CD14-positive monocyte (primary cell): ENCODE measurements around the gene ZNF362. TPM values are rescaled to one million over a fixed set of nuclear protein-coding genes. Genes with fewer than 3 reads are reported as not detected.

ENCODE experiments used
- DNase-seq, 3 donors: peaks; one replicate each; pipeline ENCODE4 v3.0.0-alpha.2; 2011 to 2022
- H2AFZ ChIP-seq: 2 replicates; pipeline ENCODE4 v1.6.0; 2012; ENCODE audit warnings: mild to moderate bottlenecking, low read depth, low read length, inconsistent platforms; ENCODE audit not compliant: insufficient read depth, poor library complexity, severe bottlenecking
- H3K27ac ChIP-seq, 2 donors: 1 replicate in 1 of 2; 2 replicates in 1 of 2; pipeline ENCODE4 v1.5.1; 2012 to 2013; ENCODE audit warnings: low read length in 2 of 2, control low read depth in 1 of 2, inconsistent platforms in 1 of 2, low read depth in 1 of 2, mild to moderate bottlenecking in 1 of 2
- H3K27me3 ChIP-seq, 2 donors: one replicate each; pipeline versions ENCODE4 v1.6.0 to v1.6.1; 2011 to 2013; ENCODE audit warnings: low read length in 2 of 2; ENCODE audit not compliant: control insufficient read depth in 2 of 2, insufficient read depth in 2 of 2
- H3K36me3 ChIP-seq, 2 donors: replicated peaks in 1 of 2; 1 replicate in 1 of 2; 2 replicates in 1 of 2; pipeline versions ENCODE4 v1.5.1 to v1.6.1; 2012 to 2013; ENCODE audit warnings: low read length in 2 of 2, control low read depth in 1 of 2, inconsistent platforms in 1 of 2, mild to moderate bottlenecking in 1 of 2; ENCODE audit not compliant: insufficient read depth in 2 of 2, control insufficient read depth in 1 of 2
- H3K4me1 ChIP-seq, 2 donors: 1 replicate in 1 of 2; 2 replicates in 1 of 2; pipeline versions ENCODE4 v1.5.1 to v1.6.1; 2012 to 2013; ENCODE audit warnings: low read length in 2 of 2, control low read depth in 1 of 2, inconsistent platforms in 1 of 2, mild to moderate bottlenecking in 1 of 2, moderate library complexity in 1 of 2; ENCODE audit not compliant: insufficient read depth in 2 of 2, control insufficient read depth in 1 of 2
- H3K4me2 ChIP-seq: replicated peaks from 2 replicates; pipeline ENCODE3; 2012; ENCODE audit warnings: low read length, moderate library complexity, mild to moderate bottlenecking; ENCODE audit not compliant: poor library complexity, severe bottlenecking; ENCODE audit errors: extremely low read depth
- H3K4me3 ChIP-seq, 3 experiments: fragments of 200-600 bp in 1 of 3; sonication (generic) in 1 of 3; replicated peaks in 1 of 3; 1 replicate in 2 of 3; 2 replicates in 1 of 3; pipeline ENCODE4 v1.5.1; 2011 to 2013; ENCODE audit warnings: low read length in 3 of 3, mild to moderate bottlenecking in 3 of 3, control low read depth in 2 of 3, low read depth in 2 of 3, inconsistent platforms in 1 of 3, moderate library complexity in 1 of 3
- H3K79me2 ChIP-seq: 2 replicates; pipeline ENCODE4 v1.6.0; 2012; ENCODE audit warnings: mild to moderate bottlenecking, control low read depth, inconsistent platforms, low read length, moderate library complexity; ENCODE audit not compliant: insufficient read depth
- H3K9ac ChIP-seq: 2 replicates; pipeline ENCODE4 v1.6.0; 2017; ENCODE audit warnings: low read length, mild to moderate bottlenecking; ENCODE audit not compliant: insufficient read depth, poor library complexity, severe bottlenecking
- H3K9me3 ChIP-seq, 2 donors: replicated peaks in 1 of 2; 1 replicate in 1 of 2; 2 replicates in 1 of 2; pipeline versions ENCODE4 v1.5.1 to v1.6.1; 2012 to 2013; ENCODE audit warnings: low read length in 2 of 2, control low read depth in 1 of 2; ENCODE audit not compliant: control insufficient read depth in 1 of 2, insufficient read depth in 1 of 2
- H4K20me1 ChIP-seq: 2 replicates; pipeline ENCODE4 v1.6.0; 2012; ENCODE audit warnings: mild to moderate bottlenecking, low read length, control low read depth, moderate library complexity; ENCODE audit not compliant: insufficient read depth
- H3K27ac Mint-ChIP-seq, 7 donors: one replicate each; pipeline ENCODE4 v1.8.0; 2020; ENCODE audit warnings: mild to moderate bottlenecking in 7 of 7, mixed read lengths in 7 of 7, moderate library complexity in 6 of 7, inconsistent platforms in 2 of 7
- H3K27me3 Mint-ChIP-seq, 3 donors: one replicate each; pipeline ENCODE4 v1.8.0; 2021 to 2022; ENCODE audit warnings: low read depth in 3 of 3, mild to moderate bottlenecking in 3 of 3, mixed read lengths in 3 of 3, moderate library complexity in 3 of 3, inconsistent platforms in 1 of 3
- H3K36me3 Mint-ChIP-seq, 2 donors: one replicate each; pipeline ENCODE4 v1.8.0; 2020; ENCODE audit warnings: mixed read lengths in 2 of 2, inconsistent platforms in 1 of 2, mild to moderate bottlenecking in 1 of 2
- H3K4me1 Mint-ChIP-seq: one replicate; pipeline ENCODE4 v1.8.0; 2020; ENCODE audit warnings: mild to moderate bottlenecking, mixed read lengths
- H3K4me3 Mint-ChIP-seq, 2 donors: one replicate each; pipeline ENCODE4 v1.8.0; 2020; ENCODE audit warnings: mild to moderate bottlenecking in 2 of 2, mixed read lengths in 2 of 2, moderate library complexity in 1 of 2
- H3K9me3 Mint-ChIP-seq, 7 donors: one replicate each; pipeline ENCODE4 v1.8.0; 2020 to 2022; ENCODE audit warnings: mixed read lengths in 7 of 7, mild to moderate bottlenecking in 6 of 7, moderate library complexity in 6 of 7, inconsistent platforms in 2 of 7
- CTCF ChIP-seq: fragments of 200-600 bp; IDR thresholded peaks from one replicate; pipeline ENCODE4 v1.8.0; 2022; ENCODE audit warnings: antibody characterized with exemption, mild to moderate bottlenecking
- WGBS: methylation state at CpG from one replicate; pipeline ENCODE4 v1.1.5; 2013; ENCODE audit warnings: missing lambda C conversion rate; ENCODE audit not compliant: insufficient coverage; 5-methylcytosine and 5-hydroxymethylcytosine counted together
- intact Hi-C, 2 donors: fragments of 100-400 bp; cut with micrococcal nuclease; formaldehyde crosslinking; loops; one replicate each; pipeline versions ENCODE4 v1.15.0 to v1.15.1; 2023
- polyA plus RNA-seq, 3 donors: library from polyadenylated mRNA; depleted of rRNA in 1 of 3; unstranded in 2 of 3; stranded (reverse) in 1 of 3; fragments of 300-500 nt in 2 of 3; fragments of >200 nt in 1 of 3; fragmentation: Illumina TruSeq in 2 of 3; gene quantifications; 1 replicate in 2 of 3; 2 replicates in 1 of 3; pipeline ENCODE4 v1.2.3, GENCODE V29; 2012 to 2021

The ZNF362 gene
- polyA plus RNA-seq, 3 donors, result 11.4 to 18.9 (median 13.5) TPM

DNA sequence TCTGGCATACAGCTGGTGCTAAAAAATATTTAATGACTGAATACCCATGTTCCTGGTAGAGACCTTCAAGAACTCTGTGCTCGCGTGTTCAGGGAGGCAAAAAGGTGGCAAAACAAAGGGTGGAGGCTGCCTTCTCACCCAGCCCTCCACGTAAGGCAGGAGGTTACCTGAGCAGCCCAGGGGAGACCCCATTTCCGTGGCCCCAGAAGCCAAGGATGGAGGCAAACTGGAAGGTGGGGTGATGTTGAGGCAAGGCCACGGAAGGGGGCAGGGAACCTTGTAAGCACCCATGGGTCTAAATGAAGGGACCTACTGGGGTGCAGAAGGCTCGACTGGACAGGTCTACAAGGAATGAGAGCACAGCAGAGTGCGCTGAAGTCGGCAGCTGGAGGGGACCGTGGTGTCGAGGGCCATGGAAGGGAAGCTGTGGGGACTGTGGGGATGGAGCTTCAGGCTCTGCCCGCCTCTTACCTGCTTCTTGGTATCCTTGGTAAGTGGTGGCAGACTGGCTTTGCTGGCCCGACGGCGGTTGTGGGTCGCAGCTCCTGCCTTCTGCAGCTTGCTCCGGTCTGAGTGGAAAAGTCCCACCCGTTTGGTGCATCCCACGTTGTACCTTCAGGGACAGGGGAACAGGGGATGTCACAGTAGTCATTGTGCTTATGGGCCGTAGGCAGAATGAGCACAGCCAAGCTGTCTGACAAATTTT is 73.5 kb downstream of the ZNF362 start:
- no peak overlapping the region for H3K4me2 ChIP-seq
- peaks cover 66 to 79% of the 10 kb centered on the region in 2 donors for H3K36me3 ChIP-seq
- H3K9ac ChIP-seq, result no peak overlapping the region
- peak overlapping the region in 1 of 2 donors; percentile 81 for H3K27ac ChIP-seq
- Mint-ChIP-seq H3K27me3 (peaks cover 0 to 1% (median 0%) of the 10 kb centered on the region in 3 donors), H3K36me3 (peaks cover 78 to 88% of the 10 kb centered on the region in 2 donors), H3K9me3 (no peaks in the 10 kb centered on the region), H3K4me1 (peaks cover 76% of the 10 kb centered on the region), H3K27ac (peak overlapping the region in 3 of 7 donors; percentile 63 to 85 (median 81)), H3K4me3 (no peak overlapping the region)
- peaks cover 55% of the 10 kb centered on the region for H3K79me2 ChIP-seq
- TF ChIP-seq CTCF, result no peak
- intact Hi-C loops, result loop anchor here in 1 of 2 donors (5.0 kb wide), 1 partner anchor 33 kb away; no protein-coding TSS in a partner anchor
- H3K4me1 ChIP-seq, result peaks cover 67 to 79% of the 10 kb centered on the region in 2 donors
- no peaks in the 10 kb centered on the region for H3K9me3 ChIP-seq
- no peak overlapping the region for H3K4me3 ChIP-seq
- peaks cover 82% of the 10 kb centered on the region for H4K20me1 ChIP-seq
- no peak for DNase-seq
- no peak overlapping the region for H2AFZ ChIP-seq
- WGBS, result 96% methylated on average over 18 of the region's 19 CpGs
- no peaks in the 10 kb centered on the region for H3K27me3 ChIP-seq

GRCh38 chr1:33330361-33330890 is 74.1 kb downstream of the ZNF362 start:
- Histone ChIP-seq H3K4me1 (peaks cover 71 to 83% of the 10 kb centered on the region in 2 donors), H3K9ac (no peak overlapping the region), H3K4me2 (no peak overlapping the region), H3K27ac (peak overlapping the region in 1 of 2 donors; percentile 81), H4K20me1 (peaks cover 80% of the 10 kb centered on the region), H3K4me3 (no peak overlapping the region), H3K27me3 (no peaks in the 10 kb centered on the region), H2AFZ (no peak overlapping the region), H3K79me2 (peaks cover 53% of the 10 kb centered on the region), H3K36me3 (peaks cover 60 to 72% of the 10 kb centered on the region in 2 donors), H3K9me3 (no peaks in the 10 kb centered on the region)
- Mint-ChIP-seq H3K4me3 (no peak overlapping the region), H3K4me1 (peaks cover 82% of the 10 kb centered on the region), H3K27ac (peak overlapping the region in 3 of 7 donors; percentile 15 to 74 (median 70)), H3K27me3 (peaks cover 0 to 1% (median 0%) of the 10 kb centered on the region in 3 donors), H3K36me3 (peaks cover 71 to 82% of the 10 kb centered on the region in 2 donors), H3K9me3 (no peaks in the 10 kb centered on the region)
- intact Hi-C loops, result no loop called here
- DNase-seq, result no peak
- no CpG with 5 or more reads among the region's 3 CpGs for WGBS
- no peak for TF ChIP-seq CTCF
